Measurements from ENCODE around the gene GNA12.

GNA12 gene

DNA sequence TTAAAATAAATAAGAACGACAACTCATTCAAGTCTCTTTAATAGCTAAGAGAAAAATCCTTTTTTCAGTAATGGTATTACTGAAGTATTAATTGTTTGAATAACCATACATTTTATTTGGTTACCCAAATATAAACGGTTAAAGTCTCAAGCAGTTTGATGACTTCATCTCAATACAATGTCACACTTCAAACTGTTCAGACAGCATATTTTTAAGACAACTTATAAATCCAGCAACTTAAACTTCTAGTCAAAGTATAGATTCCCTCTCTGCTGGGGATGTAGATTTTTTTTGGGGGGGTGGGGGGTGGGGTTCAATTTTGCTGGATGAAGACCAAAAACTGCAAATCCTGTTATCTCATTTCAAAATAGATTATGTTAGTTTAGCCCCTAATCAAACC lies 42.0 kb downstream of the GNA12 start:
- DNase-seq = no peak

DNA sequence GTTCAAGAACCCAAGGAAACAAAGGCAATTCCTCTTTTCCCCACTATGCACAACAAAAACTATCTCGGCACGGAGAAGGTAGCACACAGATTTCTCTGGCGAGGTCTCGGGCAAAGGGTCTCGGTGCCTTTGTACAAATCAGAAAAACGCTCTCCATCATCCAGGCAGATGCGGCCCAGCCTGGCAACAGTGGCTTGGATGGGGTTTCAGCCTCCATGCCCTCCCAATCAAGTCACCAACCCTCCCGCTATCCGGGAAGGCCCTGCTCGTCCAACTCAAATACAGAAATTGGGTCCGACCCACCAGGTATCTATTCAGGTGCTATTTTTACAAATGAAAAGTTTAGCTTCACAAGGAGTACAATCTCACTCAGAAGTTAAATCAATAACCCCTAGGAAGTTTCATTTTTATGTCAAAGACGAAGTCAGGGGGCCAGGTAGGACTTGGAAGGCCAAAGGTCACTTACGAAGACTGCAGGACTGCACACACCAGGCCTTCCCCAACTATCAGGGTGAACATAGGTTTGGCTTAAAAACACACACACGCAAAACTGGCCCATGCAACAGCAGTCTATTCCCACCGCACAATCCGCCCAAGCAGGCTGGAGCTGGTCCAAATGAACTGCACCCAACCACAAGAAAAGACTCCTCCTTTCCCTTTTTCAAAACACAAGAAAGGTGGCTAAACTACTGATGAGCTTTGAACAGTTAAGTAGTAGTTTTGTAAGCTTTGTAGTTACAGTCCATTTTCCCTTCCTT lies 43.0 kb downstream of the GNA12 start:
- peak; percentile 92 for DNase-seq

DNA sequence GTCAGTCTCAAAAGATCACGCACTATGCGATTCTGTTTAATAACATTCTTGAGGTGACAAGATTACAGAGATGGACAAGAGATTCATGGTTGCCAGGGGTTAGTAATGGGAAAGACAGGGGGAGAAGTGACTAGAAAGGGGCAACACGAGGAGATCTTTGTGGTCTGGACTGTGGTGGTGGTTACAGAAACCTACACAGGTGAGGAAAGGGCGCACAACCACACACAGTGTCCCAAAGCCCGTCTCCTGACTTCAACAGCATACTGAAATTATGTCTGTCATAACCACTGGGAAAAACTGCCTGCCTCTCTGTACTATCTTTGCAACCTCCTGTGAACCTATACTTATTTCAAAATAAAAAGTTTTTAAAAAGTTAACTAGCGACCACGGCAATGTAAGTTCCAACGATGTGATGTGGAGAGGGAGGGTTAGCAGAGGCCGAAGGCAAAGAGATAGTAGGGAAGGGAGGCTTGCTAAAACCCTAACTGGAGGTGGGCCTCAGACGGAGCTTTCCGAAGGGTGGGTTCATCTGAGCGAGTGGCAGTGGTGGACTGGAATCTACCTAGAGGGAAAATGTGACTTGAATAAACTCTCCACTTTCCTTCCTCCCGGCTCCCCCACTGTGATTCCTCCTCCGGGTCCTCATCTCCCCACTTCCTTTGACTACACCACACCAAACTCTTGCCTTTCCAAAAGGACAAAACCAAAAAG lies 43.7 kb downstream of the GNA12 start:
- no peak for DNase-seq

DNA sequence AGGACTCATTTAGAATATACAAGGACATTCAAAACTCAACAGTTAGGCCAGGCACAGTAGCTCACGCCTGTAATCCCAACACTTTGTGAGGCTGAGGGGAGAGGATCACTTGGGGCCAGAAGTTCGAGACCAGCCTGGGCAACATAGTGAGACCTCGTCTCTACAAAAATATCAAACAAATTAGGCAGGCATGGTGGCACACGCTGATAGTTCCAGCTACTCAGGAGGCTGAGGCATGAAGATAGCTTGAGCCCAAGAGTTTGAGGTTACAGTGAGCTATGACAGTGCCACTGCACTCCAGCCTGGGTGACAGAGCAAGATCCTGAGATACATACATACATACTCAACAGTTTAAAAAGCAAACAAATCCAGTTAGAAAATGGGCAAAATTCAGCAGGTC lies 44.9 kb downstream of the GNA12 start:
- peak; percentile 86 for DNase-seq

DNA sequence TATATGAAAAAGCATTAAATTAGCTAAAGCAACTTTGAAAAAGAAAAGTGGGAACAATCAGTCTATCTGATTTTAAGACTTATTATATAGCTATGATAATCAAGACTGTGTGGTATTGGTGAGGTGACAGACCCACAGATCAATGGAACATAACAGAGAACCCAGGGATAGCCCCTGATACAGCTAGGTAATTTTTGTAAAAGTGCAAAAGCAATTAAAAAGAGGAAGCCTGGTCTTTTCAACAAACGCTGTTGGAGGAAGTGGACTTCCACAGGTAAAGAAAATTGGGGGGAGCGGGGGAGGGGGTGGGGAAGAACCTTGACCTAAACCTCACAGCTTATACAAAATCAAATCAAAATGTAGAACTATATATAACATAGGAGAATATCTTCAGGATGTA lies 45.4 kb downstream of the GNA12 start:
- no peak for DNase-seq

DNA sequence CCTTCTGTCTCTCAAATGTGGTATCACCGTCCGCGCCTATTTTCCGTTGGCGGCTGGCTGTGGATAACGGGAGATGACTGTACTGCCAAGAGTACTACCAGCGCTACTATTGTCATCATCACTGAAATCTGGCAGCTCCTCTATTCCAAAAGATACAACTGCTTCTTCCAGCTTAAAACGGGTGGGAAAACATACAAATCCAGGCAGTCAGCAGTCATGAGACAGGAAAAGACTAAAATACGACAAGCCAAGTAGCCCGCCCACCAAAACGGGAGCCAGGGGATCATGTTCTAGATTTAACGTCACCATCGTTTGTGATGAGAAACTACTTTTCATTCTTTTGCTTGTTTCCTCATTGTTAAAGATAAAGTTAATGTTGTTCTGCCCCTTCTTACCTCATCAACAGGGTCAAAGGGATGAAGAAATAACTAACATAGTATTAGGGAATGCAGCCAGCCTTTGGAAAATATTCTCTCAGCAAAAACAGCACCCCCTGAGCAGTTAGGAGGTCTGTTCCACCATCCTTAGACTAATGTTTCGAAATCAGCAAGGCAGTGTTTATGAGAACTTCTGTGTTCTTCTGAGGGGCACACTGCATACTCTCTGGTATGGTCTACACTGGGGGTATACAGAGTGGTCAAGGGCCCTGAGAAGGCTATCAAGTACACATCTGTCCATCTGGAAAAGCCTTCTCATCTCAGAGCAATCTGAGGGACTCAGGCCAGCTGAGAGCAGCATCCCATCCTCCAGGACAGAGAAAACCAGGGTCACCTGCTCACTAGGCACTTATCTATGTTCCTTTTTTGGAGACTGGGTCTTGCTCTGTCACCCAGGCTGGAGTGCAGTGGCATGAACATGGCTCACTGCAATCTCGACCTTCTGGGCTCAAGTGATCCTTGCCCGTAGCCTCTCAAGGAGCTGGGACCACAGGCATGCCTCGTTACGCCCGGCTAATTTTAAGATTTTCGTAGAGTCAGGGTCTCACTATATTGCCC lies 47.5 kb downstream of the GNA12 start:
- no peak for DNase-seq

DNA sequence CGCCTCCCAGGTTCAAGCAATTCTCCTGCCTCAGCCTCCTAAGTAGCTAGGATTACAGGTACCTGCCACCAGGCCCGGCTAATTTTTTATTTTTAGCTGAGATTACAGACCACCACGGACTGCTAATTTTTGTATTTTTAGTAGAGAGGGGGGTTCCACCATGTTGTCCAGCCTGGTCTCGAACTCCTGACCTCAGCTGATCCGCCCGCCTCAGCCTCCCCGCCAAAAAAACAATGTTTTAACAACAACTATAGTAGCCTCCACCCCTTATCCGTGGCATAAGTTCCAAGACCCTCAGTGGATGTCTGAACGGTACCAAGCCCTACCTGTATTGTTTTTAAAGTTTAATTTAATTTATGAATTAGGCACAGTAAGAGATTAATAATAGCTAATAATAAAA lies 48.2 kb downstream of the GNA12 start:
- DNase-seq = no peak

DNA sequence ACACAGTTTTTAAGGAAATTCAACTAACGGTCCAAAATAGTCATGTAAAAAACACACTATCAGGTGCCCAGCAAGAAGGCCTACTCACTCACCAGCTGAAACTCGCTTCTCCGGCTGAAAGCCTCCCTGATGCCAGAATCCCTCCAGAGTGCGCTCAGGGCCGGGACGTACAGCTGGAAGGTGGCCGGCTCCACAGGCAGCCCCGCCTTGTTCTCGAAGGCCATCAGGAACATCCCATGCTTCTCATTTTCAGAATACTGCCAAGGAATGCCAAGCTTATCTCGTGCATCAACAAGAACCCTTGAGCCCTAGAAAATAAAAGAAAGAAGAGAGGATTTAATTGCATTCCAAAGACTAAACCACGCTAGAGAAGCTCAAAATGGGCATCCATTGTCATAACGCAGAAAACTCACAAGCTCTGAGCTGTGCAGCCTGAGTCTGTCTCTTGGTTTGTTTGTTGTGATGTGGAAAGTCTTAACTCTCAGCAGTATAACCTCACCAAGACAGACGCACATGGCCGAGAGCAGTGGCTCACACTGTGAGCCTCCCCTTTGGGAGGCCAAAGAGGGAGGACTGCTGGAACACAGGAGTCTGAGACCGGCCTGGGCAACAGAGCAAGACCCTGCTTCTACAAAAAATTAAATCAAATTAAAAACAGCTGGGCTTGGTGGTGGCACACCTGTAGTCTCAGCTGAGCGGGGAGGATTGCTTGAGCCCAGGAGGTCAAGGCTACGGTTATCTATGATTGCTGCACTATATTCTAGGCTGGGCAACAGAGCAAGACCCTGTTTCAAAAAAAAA lies 49.1 kb downstream of the GNA12 start:
- no peak for DNase-seq

DNA sequence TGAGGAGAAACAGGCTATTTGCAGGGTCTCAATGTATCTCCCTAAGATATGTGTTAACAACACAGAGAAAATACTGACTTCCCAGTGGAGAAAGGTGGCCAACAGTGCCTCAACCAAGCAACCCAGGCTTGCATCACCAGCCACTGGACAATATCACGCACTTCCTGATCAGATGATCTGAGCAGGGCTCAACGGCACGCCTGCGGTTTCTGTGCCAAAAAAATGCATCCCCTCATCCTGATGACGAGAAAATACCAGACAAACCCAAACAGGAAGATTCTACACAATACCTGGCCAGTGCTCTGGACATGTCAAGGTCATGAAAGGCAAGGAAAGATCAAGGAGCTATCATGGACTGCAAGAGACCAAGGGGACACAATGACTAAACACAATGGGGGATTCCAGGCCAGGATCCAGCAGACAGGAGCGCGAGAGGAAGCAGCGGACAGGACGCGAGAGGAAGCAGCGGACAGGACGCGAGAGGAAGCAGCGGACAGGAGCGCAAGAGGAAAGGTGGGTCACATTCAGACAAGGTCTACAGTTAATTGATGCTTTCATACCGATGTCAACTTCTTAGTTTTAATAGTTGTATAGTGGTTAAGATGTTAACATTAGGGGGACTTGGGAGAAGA lies 51.1 kb downstream of the GNA12 start:
- DNase-seq = peak; percentile 42

DNA sequence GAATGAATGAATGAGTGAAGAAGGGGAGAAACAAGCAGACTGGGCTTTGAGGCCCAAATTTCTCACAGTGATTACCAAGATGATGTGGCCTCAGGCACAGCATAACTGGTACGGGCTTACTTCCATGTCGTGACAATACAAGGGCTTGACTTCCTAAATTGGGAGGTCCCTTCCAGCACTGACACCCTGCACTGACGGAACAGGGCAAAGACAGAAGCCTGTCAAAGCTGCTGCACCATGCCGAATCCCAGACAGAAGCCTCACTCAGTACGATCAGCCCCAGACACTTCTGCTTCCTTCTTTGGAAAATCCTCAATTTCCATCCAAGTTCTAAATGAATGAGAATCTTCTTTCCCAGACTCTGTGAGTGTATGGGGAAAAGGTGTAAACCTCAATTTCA lies 51.9 kb downstream of the GNA12 start:
- DNase-seq = no peak

DNA sequence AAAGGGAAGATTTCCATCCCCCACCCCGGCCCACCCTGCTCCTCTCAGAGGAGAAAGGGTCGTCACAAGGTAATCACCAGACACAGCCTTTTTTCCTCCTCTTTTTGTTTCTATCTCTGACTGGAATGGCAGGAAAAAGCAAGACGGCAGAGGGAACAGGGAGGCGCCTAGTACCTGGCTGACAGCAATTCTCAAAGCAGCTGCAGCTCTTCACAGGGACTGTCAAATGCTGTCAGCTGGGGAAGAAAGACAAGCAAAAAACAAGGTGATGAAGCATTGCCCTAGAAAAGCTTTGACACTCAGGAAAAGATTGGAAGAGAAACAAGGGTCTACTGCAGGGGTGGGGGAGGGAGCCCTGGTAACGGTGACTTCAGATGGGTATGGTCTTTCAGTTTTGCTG lies 52.7 kb downstream of the GNA12 start:
- DNase-seq = no peak

DNA sequence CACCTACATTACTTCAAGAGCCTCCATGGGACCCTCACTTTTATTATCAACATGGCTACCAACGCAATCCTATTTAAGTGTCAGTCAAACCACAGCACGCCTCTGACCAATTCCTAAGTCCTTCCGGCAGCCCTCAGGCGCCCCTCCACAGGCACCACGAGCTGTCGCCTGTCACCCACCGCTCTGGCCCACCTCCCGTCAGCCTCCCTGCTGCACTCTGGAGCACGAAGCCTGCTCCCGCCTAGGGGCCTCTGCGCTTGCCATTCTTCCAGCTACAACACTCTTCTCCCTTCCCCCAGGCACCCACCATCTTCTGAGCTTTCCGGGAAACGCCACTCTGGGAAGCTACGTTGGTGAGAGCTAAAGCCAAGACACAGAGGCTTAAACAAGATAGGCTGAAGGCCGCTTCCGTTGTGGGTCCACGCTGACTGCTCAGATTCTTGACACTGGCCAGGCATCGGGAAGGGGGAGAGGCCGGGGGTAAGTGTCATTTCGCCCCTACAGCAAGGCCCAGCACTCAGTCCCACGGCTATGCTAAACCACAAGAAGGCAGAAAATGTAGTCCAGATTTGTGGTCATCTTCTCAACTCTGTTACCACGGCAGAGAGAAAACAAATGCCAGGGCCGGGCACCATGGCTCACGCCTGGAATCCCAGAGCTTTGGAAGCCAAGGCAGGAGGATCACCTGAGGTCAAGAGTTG lies 56.7 kb downstream of the GNA12 start:
- no peak for DNase-seq

DNA sequence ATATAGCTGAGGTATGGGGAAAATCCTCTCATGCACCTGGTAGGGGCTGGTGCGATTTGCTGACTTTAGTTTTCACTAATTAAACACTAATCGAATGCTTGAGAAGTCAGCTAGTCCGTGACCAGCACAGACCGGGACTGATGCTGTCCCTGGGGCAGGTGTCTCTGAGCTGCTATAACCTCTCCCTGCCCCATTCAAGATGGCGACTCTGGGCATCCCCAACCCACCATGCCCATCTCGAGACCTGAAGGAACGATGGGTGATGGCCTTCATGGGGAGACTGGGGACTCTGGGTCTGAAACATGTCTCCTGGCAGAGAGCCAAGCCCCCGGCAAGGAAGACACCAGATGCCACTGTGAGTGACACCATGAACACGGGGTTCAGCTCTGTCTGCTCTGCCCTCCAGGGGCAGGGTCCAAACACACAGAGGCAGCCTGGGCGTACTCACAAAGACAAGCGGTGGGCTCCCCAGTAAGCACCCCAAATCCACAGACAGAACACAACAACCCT lies 57.4 kb downstream of the GNA12 start:
- DNase-seq = no peak

DNA sequence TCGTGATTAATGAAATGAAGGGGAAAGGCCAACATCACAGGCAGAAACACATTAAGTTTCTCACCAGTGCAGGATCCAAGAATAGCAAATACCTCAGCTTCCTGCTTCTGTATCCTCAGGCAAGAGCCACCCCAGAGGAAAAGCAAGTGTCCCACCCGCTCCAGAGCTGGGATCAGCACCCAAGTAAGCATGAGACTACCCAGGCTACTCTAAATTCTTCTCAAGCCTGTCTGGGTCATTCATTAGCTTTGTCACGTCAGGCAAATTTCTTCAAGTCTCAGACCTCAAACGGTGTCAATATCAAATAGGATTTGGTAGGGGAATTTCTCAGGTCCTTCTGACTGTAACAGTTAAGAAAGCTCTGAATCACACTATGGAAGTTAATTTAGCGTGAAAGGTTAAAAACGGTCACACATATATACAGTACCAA lies 59.0 kb downstream of the GNA12 start:
- no peak for DNase-seq

DNA sequence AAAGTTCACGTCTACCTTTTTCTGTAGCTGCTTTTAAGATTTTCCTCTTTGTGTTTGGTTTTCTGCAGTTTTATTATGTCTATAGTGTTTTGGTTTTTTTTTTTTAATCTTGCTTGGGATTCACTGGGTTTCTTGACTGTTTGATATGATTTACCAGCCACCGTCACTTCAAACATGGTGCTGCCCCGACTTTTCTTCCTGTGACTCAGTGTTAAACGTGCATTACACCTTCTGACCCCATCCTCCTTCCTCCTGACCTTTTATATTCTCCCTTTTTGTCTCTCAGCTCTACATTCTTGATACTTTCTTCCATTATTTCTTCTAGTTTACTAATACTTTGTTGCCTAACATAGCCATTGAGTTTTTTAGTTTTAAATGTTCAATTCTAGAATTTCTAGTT lies 61.5 kb downstream of the GNA12 start:
- no peak for DNase-seq

DNA sequence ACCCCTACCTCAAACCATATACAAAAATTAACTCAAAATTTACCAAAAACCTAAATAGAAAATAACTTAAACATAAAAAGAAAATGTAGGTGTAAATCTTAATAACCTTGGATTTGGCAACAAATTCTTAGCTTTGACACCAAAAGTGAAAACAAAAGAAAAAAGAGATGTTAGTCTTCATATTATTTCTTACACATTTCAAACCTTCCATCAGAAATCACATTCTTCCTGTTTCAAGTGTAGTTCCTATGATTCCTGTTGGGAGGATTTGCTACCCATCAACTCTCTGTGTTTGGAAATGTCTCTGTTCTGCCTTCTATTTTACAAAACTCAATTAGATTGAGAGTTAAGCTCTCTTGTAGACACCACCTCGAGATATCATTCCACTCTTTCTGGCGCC lies 62.0 kb downstream of the GNA12 start:
- no peak for DNase-seq

DNA sequence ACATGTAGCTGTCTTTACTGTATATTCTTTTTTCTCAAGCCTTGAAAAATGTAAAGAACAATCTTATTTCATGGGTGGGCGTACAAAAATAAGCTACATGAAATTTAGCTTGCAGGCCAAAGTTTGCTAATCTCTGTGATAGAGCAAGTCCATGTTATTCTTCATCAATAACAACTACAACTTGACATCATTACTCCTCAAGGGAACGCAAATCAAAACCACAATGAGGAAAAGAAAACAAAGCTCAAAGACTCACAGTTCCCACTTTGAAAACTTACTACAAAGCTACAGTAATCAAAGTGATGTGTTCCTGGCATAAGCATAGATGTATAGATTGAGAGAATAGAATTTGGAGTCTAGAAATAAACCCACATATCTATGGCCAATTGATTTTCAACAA lies 62.5 kb downstream of the GNA12 start:
- DNase-seq = no peak

DNA sequence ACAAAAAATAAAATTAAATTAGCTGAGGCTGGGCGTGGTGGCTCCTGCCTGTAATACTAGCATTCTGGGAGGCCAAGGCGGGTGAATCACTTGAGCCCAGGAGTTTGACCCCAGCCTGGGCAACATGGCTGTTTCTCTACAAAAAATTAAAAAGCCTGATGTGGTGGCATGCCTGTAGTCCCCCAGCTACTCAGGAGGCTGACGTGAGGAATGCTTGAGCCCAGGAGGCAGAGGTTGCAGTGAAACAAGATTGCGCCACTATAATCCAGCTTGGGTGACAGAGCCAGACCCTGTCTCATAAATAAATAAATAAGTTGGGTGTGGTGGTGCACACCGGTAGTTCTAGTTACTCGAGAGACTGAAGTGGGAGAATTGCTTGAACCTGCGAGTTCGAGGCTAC lies 65.1 kb downstream of the GNA12 start:
- no peak for DNase-seq

DNA sequence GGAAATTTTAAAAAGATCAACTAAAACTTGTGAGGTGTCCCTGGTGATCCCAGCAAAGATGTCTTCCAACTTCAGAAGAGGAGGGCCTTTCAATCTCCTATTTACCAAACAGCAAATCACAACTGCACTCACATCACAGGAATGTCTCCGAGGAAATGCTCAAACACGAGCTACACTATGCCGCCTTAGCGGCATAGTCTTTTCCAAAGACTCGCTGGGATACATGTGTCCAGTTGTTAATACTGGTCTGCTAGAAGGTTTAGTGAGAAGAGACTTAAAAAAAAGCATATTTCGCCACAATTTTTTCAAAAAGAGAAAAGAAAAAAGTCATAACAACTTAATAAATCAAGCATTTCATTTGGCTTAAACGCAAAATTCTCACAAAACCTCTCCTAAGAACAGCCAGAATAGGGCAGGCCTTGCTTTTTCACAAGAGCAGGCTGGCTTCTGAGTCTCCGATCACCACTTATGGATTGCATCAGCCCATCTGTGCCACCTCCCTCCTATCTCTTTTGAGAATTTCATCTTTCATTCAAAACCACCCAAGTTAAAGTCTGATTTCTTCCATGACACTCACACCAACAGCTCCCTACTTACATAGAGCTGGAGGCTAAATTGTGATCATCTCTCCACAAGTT lies 66.1 kb downstream of the GNA12 start:
- DNase-seq = no peak

DNA sequence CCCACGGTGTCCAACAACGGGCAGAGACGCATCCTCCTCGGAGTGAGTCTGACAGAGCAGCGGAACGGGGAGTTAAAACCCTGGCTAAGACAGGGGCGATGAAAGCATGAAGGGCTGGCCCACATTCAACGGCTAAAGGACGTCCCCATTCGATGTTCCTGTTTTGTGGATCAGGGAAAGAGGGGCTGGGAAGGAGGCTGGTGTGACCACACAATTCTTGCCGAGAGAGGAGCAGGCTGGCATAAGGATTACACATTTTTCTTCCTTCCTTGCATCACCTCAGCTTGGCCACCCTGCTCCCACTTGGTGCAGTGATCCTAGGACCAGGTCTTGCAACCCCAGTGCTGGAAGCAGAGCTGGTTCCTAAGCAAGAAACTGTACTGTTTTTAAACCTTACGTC lies 67.7 kb downstream of the GNA12 start:
- no peak for DNase-seq

DNA sequence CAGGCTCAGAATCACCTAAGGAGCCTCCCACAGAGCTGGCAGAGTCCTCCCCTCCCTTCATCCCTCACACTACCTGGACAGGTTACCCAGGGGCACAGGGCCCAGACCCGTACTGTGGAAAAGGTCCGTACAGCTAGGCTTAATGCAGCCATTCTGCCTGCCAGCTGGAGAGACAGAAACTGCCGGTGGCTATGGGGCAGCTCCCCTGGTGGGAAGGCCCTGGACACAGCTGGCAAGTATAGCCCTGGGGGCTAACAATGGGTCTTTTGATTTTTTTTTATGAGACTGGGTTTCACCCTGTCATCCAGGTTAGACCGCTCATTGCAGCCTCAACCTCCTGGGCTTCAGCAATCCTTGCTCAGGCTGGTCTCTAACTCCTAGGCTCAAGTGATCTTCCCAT lies 68.3 kb downstream of the GNA12 start:
- DNase-seq = no peak

All from hematopoietic multipotent progenitor cell treated with erythropoietin and hydrocortisone succinate and interleukin-3 and kit ligand, for 6 days (in vitro differentiated cells).